Tibial nerve (tissue), 3 donors: ENCODE results near the gene AOAH.

Experiments used
- CTCF ChIP-seq, 5 experiments: fragments of 200-600 bp in 3 of 5; fragments of 450-650 bp in 2 of 5; sonication (generic) in 3 of 5; IDR thresholded peaks; one replicate each; pipeline ENCODE4 v1.5.1; 2016 to 2019; ENCODE audit warnings: antibody characterized with exemption in 5 of 5, mild to moderate bottlenecking in 3 of 5, moderate library complexity in 2 of 5
- POLR2A ChIP-seq, 2 donors: fragments of 450-650 bp; IDR thresholded peaks; one replicate each; pipeline ENCODE4 v1.6.1; 2017; ENCODE audit warnings: antibody characterized with exemption in 2 of 2, mild to moderate bottlenecking in 2 of 2, moderate library complexity in 2 of 2

GRCh38 chr7:36670585-36671431 is 53.5 kb downstream of the AOAH start:
- TF ChIP-seq POLR2A (IDR thresholded peaks at IDR 0.05) (no peak), CTCF (IDR thresholded peaks at IDR 0.05) (peak; percentile 64 to 78 (median 73))
